DOHH2 (cell line): ENCODE results near the gene IGF1R.

ENCODE experiments used
- EZH2phosphoT487 ChIP-seq: fragments of 200-600 bp; sonication (generic); IDR thresholded peaks from 2 replicates; pipeline ENCODE4 v1.6.1; 2017; ENCODE audit warnings: borderline replicate concordance, mild to moderate bottlenecking, antibody characterized with exemption, low read length, moderate library complexity, mixed read lengths
- TF ChIP-seq, protein P1 (sequence below): fragments of 200-600 bp; sonication (generic); IDR thresholded peaks from one replicate; pipeline ENCODE4 v1.5.1; 2014; ENCODE audit warnings: antibody characterized with exemption, mild to moderate bottlenecking, low read depth, low read length; ENCODE audit not compliant: poor library complexity, severe bottlenecking

DNA sequence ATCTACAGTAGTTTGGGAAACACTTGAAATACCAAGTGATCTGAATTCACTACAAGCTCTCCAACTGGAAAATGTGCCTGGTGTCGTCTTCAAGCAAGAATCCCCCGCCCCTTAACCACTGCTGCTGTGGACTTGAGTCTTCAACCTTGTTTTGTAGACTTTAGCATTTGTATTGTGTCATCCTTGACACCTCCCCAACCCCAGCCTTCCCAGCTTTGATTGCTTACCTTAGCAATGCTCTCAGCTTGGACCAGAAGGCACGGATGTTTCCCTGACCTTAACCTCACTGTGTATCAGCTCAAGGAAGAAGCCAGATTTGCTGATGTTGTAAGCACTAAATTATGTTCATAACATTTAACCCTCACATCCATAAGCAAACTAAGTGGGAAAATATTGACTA, 146.4 kb downstream of the IGF1R start:
- TF ChIP-seq, protein P1, sequence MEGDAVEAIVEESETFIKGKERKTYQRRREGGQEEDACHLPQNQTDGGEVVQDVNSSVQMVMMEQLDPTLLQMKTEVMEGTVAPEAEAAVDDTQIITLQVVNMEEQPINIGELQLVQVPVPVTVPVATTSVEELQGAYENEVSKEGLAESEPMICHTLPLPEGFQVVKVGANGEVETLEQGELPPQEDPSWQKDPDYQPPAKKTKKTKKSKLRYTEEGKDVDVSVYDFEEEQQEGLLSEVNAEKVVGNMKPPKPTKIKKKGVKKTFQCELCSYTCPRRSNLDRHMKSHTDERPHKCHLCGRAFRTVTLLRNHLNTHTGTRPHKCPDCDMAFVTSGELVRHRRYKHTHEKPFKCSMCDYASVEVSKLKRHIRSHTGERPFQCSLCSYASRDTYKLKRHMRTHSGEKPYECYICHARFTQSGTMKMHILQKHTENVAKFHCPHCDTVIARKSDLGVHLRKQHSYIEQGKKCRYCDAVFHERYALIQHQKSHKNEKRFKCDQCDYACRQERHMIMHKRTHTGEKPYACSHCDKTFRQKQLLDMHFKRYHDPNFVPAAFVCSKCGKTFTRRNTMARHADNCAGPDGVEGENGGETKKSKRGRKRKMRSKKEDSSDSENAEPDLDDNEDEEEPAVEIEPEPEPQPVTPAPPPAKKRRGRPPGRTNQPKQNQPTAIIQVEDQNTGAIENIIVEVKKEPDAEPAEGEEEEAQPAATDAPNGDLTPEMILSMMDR, result no peak
- TF ChIP-seq EZH2phosphoT487, result no peak
